ENCODE results near the gene TRABD2B. TPM values are rescaled to one million over a fixed set of nuclear protein-coding genes. Genes with fewer than 3 reads are reported as not detected.

TRABD2B gene
- total RNA-seq, 1 donor from 2014 or later: 6.7 TPM

- H3K36me3 Mint-ChIP-seq: peaks cover 4% of the 10 kb centered on the region
- no peaks in the 10 kb centered on the region for H3K9me3 Mint-ChIP-seq
- no peak for DNase-seq (ENCODE audit: extremely low spot score, unreplicated experiment)
- H3K4me3 Mint-ChIP-seq: no peak overlapping the region
- peaks cover 53% of the 10 kb centered on the region for H3K4me1 Mint-ChIP-seq (ENCODE audit: unreplicated experiment)
- peaks cover 84% of the 10 kb centered on the region for H3K27me3 Mint-ChIP-seq
- TF ChIP-seq CTCF (conservative IDR thresholded peaks at IDR 0.05): no peak
- no peak overlapping the region for H3K27ac Mint-ChIP-seq
Observed at GRCh38 chr1:47991187-47991586, 6.0 kb downstream of the TRABD2B start.

DNA sequence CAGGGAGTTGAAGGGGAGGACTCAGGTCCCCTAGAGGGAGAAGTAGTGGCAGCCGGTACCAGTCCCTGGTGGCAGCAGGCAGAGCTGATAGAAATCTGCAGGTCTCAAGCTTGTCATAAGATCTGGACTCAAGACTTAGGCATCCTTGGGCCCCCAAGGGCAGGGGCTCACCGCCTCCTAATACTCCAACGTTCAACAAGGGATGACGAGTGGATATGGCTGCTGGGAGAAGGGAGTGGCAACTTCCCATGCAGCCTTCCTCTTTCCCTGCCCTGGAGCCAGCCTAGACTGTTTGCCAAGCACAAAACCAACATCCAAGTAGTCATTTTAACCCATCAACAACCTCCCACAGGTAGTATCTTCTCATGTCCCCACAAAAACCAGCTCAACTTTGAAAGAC, 6.9 kb downstream of the TRABD2B start:
- Mint-ChIP-seq H3K36me3 (peaks cover 4% of the 10 kb centered on the region), H3K27me3 (peaks cover 84% of the 10 kb centered on the region), H3K27ac (no peak overlapping the region), H3K4me3 (no peak overlapping the region), H3K9me3 (no peaks in the 10 kb centered on the region), H3K4me1 (ENCODE audit: unreplicated experiment) (peaks cover 53% of the 10 kb centered on the region)
- TF ChIP-seq CTCF (conservative IDR thresholded peaks at IDR 0.05): no peak
- DNase-seq (ENCODE audit: extremely low spot score, unreplicated experiment): no peak

DNA sequence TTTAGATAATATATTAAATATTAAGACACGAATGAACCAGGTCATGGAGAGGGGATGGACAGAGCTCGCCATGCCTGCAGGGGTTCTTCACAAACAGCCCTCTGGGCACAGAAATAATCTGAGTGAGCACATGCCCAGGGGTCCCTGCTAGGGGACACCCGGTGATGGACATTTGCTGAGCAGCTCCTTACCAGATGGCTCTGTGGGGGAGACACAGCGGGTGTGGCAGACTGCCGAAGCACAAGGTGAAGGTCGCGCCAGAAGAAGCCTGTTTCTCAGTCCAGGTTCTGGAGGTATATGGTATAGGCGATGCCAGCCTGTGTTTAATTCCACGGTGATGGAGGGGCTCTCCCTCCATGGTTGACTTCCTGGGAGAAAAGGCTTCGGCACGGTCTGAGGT, 9.6 kb downstream of the TRABD2B start:
- Mint-ChIP-seq H3K4me3 (no peak overlapping the region), H3K27me3 (peaks cover 84% of the 10 kb centered on the region), H3K4me1 (ENCODE audit: unreplicated experiment) (peaks cover 48% of the 10 kb centered on the region), H3K36me3 (peaks cover 4% of the 10 kb centered on the region), H3K9me3 (no peaks in the 10 kb centered on the region), H3K27ac (no peak overlapping the region)
- no peak for DNase-seq (ENCODE audit: extremely low spot score, unreplicated experiment)
- no peak for TF ChIP-seq CTCF (conservative IDR thresholded peaks at IDR 0.05)

DNA sequence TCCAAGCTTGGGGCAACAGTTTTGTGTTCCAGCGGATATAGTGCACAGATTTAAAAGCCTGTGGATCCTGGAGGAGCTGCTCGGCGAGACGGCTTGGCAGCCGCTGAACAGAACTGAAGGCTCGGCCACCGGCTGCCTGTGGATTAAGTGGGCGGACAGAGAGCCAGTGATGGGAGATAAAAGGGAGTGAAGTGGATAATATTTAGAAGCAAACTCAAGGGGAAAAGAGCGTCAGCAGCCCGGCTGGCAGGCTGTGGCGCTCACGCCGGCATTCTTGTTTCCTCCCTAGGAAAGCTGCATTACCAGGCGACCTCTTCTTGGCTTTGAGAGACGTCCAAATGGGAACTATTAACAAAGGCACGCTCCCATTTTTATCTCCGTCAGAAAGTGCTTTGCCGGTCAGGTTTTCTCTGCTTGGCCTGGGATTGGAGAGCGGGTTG, 10.4 kb downstream of the TRABD2B start:
- H3K4me3 Mint-ChIP-seq: peak overlapping the region; percentile 26
- no peak for DNase-seq (ENCODE audit: extremely low spot score, unreplicated experiment)
- peaks cover 40% of the 10 kb centered on the region for H3K4me1 Mint-ChIP-seq (ENCODE audit: unreplicated experiment)
- H3K36me3 Mint-ChIP-seq: peaks cover 4% of the 10 kb centered on the region
- H3K9me3 Mint-ChIP-seq: no peaks in the 10 kb centered on the region
- TF ChIP-seq CTCF (conservative IDR thresholded peaks at IDR 0.05): no peak
- H3K27ac Mint-ChIP-seq: peak overlapping the region; percentile 12
- peaks cover 85% of the 10 kb centered on the region for H3K27me3 Mint-ChIP-seq

- no peak for TF ChIP-seq CTCF (conservative IDR thresholded peaks at IDR 0.05)
- H3K4me1 Mint-ChIP-seq (ENCODE audit: unreplicated experiment): peaks cover 30% of the 10 kb centered on the region
- H3K9me3 Mint-ChIP-seq: no peaks in the 10 kb centered on the region
- no peak overlapping the region for H3K4me3 Mint-ChIP-seq
- no peaks in the 10 kb centered on the region for H3K36me3 Mint-ChIP-seq
- peaks cover 84% of the 10 kb centered on the region for H3K27me3 Mint-ChIP-seq
- no peak for DNase-seq (ENCODE audit: extremely low spot score, unreplicated experiment)
- no peak overlapping the region for H3K27ac Mint-ChIP-seq
Observed at GRCh38 chr1:47985018-47985417, 12.2 kb downstream of the TRABD2B start.

All from type B pancreatic cell (in vitro differentiated cells).